Left lung (tissue), 10 donors: ENCODE results near the gene AKAP11. TPM values are rescaled to one million over a fixed set of nuclear protein-coding genes. Genes with fewer than 3 reads are reported as not detected.

ENCODE experiments used
- ATAC-seq: fragments of 200-7000 bp; cut with Tn5 transposase; one replicate; pipeline ENCODE4 v1.9.1; 2020; ENCODE audit warnings: moderate library complexity
- DNase-seq, 4 donors: peaks; one replicate each; pipeline ENCODE4 v3.0.0-alpha.2; 2013 to 2020
- H3K27ac ChIP-seq, 2 donors: fragments of 200-600 bp; sonication (generic) in 1 of 2; one replicate each; pipeline versions ENCODE4 v1.5.0 to v1.8.0; 2020 to 2021
- H3K27me3 ChIP-seq, 2 donors: fragments of 200-600 bp; sonication (generic) in 1 of 2; one replicate each; pipeline versions ENCODE4 v1.5.0 to v1.8.0; 2020 to 2021
- H3K36me3 ChIP-seq, 2 donors: fragments of 200-600 bp; sonication (generic) in 1 of 2; one replicate each; pipeline versions ENCODE4 v1.5.0 to v1.8.0; 2020 to 2021
- H3K4me1 ChIP-seq, 2 donors: fragments of 200-600 bp; one replicate each; pipeline ENCODE4 v1.8.0; 2021
- H3K4me3 ChIP-seq, 2 donors: fragments of 200-600 bp; sonication (generic) in 1 of 2; one replicate each; pipeline versions ENCODE4 v1.5.0 to v1.8.0; 2020 to 2021; ENCODE audit warnings: mild to moderate bottlenecking in 1 of 2
- H3K9me3 ChIP-seq, 2 donors: fragments of 200-600 bp; sonication (generic) in 1 of 2; one replicate each; pipeline versions ENCODE4 v1.5.0 to v1.8.0; 2020 to 2021
- intact Hi-C, 2 donors: fragments of 100-400 bp; cut with DNase I; formaldehyde crosslinking; loops; one replicate each; pipeline versions ENCODE4 v1.11.2 to v1.14.2; 2022
- polyA plus RNA-seq, 6 donors: library from polyadenylated mRNA; unstranded; fragments of 120-200 nt; gene quantifications; one replicate each; pipeline ENCODE4 v1.2.1, GENCODE V29; 2013; ENCODE audit not compliant: insufficient read length in 6 of 6
- total RNA-seq, 2 donors: library from RNA; stranded (reverse); fragmentation: NEBNext Ultra II Directional; extraction: Animal tissue kit (Norgen Biotek cat#: 25700); gene quantifications; one replicate each; pipeline ENCODE4 v1.2.1, GENCODE V29; 2021
- TF ChIP-seq, protein P1 (sequence below), 2 donors: fragments of 200-600 bp; sonication (generic) in 1 of 2; IDR thresholded peaks; one replicate each; pipeline versions ENCODE4 v1.5.0 to v1.8.0; 2021; ENCODE audit warnings: antibody characterized with exemption in 2 of 2
- donor health status: DM: no; HTN: yes; CAD: no.
- donor health status: DM: no; HTN: no; CAD: no.

The AKAP11 gene
- total and polyA plus RNA-seq, 8 donors = 30.3 to 47.1 (median 41.9) TPM

DNA sequence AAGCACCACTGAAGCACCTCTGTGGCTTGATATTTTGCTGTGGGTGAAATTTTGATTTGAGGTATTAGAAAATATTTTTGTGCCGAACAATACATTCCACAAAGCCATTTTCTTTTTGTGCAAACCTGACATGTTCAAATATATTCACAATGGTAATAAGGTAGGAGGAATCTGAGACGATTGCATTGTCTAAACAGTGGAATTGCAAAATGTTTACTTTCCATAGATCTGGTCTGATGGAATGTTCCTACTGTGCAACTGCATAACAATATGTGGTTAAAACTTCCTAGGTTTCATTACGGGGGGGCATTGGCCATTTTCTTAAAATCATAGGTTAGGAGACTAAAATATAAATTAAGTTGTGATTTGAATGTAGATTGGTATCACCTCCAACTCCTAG lies 42.7 kb upstream of the AKAP11 start:
- H3K4me1 ChIP-seq = peaks cover 0 to 2% of the 10 kb centered on the region in 2 donors
- TF ChIP-seq, protein P1, sequence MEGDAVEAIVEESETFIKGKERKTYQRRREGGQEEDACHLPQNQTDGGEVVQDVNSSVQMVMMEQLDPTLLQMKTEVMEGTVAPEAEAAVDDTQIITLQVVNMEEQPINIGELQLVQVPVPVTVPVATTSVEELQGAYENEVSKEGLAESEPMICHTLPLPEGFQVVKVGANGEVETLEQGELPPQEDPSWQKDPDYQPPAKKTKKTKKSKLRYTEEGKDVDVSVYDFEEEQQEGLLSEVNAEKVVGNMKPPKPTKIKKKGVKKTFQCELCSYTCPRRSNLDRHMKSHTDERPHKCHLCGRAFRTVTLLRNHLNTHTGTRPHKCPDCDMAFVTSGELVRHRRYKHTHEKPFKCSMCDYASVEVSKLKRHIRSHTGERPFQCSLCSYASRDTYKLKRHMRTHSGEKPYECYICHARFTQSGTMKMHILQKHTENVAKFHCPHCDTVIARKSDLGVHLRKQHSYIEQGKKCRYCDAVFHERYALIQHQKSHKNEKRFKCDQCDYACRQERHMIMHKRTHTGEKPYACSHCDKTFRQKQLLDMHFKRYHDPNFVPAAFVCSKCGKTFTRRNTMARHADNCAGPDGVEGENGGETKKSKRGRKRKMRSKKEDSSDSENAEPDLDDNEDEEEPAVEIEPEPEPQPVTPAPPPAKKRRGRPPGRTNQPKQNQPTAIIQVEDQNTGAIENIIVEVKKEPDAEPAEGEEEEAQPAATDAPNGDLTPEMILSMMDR (IDR thresholded peaks at IDR 0.05) = no peak
- ATAC-seq = peak; percentile 27
- intact Hi-C loops = no loop called here
- no peak overlapping the region for H3K4me3 ChIP-seq
- H3K27ac ChIP-seq = no peak overlapping the region
- H3K9me3 ChIP-seq = peaks cover 0 to 3% of the 10 kb centered on the region in 2 donors
- H3K36me3 ChIP-seq = peaks cover 0 to 25% of the 10 kb centered on the region in 2 donors
- H3K27me3 ChIP-seq = no peaks in the 10 kb centered on the region
- DNase-seq = no peak

DNA sequence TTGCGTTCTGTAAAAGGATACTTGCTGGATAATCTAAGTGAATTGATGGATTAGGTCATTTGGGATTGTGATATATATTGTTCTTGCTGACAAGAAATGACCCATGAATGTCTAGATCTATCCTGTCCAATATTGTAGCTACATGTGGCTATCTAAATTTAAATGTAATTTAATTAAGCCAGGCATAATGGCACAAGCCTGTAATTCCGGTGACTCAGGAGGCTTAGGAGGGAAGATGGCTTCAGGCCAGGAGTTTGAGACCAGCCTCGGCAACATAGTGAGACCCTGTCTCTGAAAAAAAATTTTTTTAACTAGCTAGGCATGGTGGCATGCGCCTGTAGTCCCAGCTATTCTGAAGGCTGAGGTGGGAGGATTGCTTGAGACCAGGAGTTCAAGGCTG lies 39.3 kb upstream of the AKAP11 start:
- intact Hi-C loops = no loop called here
- Histone ChIP-seq H3K4me1 (peaks cover 0 to 2% of the 10 kb centered on the region in 2 donors), H3K4me3 (no peak overlapping the region), H3K9me3 (no peaks in the 10 kb centered on the region), H3K36me3 (peaks cover 0 to 5% of the 10 kb centered on the region in 2 donors), H3K27me3 (no peaks in the 10 kb centered on the region), H3K27ac (no peak overlapping the region)
- TF ChIP-seq, protein P1 (IDR thresholded peaks at IDR 0.05) = no peak
- no peak for ATAC-seq
- no peak for DNase-seq

DNA sequence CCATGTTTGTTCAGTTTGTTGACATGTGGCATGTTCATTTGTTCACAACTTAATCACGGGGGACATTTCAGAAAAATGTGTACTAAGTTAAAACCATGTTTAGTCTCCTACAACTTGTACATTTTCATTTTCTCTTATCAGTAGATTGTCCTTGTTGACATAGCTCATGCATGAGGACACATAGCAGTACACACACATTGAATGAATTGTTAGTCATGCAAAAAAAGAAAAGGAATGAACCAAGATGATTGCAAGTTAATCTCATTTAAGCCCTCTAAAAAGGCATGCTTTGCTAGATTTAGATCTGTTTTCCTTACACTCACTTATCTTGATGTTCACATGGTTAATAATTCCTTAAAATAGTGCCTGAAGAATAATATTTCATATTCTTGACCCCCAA lies 38.2 kb upstream of the AKAP11 start:
- Histone ChIP-seq H3K36me3 (peaks cover 0 to 5% of the 10 kb centered on the region in 2 donors), H3K27me3 (no peaks in the 10 kb centered on the region), H3K9me3 (no peaks in the 10 kb centered on the region), H3K4me3 (no peak overlapping the region), H3K27ac (no peak overlapping the region), H3K4me1 (no peaks in the 10 kb centered on the region)
- intact Hi-C loops = no loop called here
- TF ChIP-seq, protein P1 (IDR thresholded peaks at IDR 0.05) = no peak
- ATAC-seq (no peak), DNase-seq (no peak)

DNA sequence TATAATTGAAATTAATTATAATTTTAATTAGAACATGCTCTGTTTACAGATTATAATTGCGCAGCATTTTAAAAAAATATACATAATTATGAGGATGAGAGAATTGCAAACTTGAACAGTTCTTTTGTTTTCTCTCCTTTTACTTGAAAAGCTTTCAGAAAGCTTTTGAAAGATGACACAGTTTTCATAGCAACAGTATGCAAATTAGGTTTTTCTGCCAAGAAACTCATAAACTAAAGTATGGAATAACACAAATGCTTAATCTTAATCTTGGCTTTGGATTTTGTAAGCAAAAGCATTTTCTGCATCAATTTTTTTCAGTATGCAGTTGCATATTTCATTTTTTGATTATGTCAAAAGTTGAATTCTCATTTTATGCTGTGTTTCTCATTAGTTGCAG lies 32.8 kb upstream of the AKAP11 start:
- Histone ChIP-seq H3K4me1 (no peaks in the 10 kb centered on the region), H3K4me3 (no peak overlapping the region), H3K27ac (no peak overlapping the region), H3K27me3 (no peaks in the 10 kb centered on the region), H3K9me3 (no peaks in the 10 kb centered on the region), H3K36me3 (no peaks in the 10 kb centered on the region)
- no peak for ATAC-seq
- TF ChIP-seq, protein P1 (IDR thresholded peaks at IDR 0.05) = no peak
- no peak for DNase-seq
- intact Hi-C loops = no loop called here

DNA sequence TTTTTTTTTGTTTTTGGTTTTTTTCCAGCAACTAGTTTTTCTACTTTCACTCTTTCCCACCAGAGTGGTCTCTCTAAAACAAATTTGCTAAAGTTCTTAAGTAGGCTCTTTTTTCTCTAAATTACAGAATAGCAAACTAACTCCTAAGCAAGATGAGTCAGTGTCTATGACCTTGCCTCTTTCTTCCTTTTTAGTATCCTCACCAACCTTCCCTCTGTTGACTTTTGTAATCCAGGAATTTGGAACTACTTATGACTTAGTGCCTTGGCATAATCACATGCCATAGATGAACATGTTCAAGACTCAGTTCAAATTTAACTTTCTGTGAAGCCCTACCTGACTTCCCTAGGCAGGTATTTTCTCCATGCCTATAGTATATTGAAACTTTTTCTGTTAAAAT lies 32.3 kb upstream of the AKAP11 start:
- Histone ChIP-seq H3K9me3 (no peaks in the 10 kb centered on the region), H3K27me3 (no peaks in the 10 kb centered on the region), H3K36me3 (no peaks in the 10 kb centered on the region), H3K27ac (no peak overlapping the region), H3K4me1 (no peaks in the 10 kb centered on the region), H3K4me3 (no peak overlapping the region)
- TF ChIP-seq, protein P1 (IDR thresholded peaks at IDR 0.05) = no peak
- DNase-seq = no peak
- peak; percentile 50 for ATAC-seq
- intact Hi-C loops = no loop called here
